Gastroesophageal sphincter (tissue), 3 donors: ENCODE measurements around the gene MYO1B.

Experiments used
- CTCF ChIP-seq, 4 experiments: fragments of 200-600 bp in 2 of 4; fragments of 450-650 bp in 2 of 4; sonication (generic) in 1 of 4; IDR thresholded peaks; one replicate each; pipeline ENCODE4 v1.5.1; 2017 to 2019; ENCODE audit warnings: antibody characterized with exemption in 4 of 4, mild to moderate bottlenecking in 2 of 4, moderate library complexity in 2 of 4
- EP300 ChIP-seq: sonication (generic); formaldehyde crosslinking; IDR thresholded peaks from one replicate; pipeline ENCODE4 v1.6.1; 2017; ENCODE audit warnings: antibody characterized with exemption, mild to moderate bottlenecking
- POLR2A ChIP-seq, 2 donors: fragments of 450-650 bp; IDR thresholded peaks; one replicate each; pipeline ENCODE4 v1.6.1; 2017; ENCODE audit warnings: antibody characterized with exemption in 2 of 2, mild to moderate bottlenecking in 2 of 2, moderate library complexity in 1 of 2
- POLR2AphosphoS5 ChIP-seq: sonication (generic); formaldehyde crosslinking; IDR thresholded peaks from one replicate; pipeline ENCODE4 v1.6.1; 2017; ENCODE audit warnings: antibody characterized with exemption

GRCh38 chr2:191258996-191259395 lies 13.8 kb downstream of the MYO1B start:
- no peak for TF ChIP-seq CTCF (IDR thresholded peaks at IDR 0.05)
- no peak for TF ChIP-seq EP300
- TF ChIP-seq POLR2A (IDR thresholded peaks at IDR 0.05), result no peak
- TF ChIP-seq POLR2AphosphoS5, result no peak
